Measurements from ENCODE around the gene LTBP1.
"Not testable (repeated sequence)": the region's sequence is repeated elsewhere in the genome, so short reads cannot be mapped to it uniquely, and the experiment has no call there.

Gene LTBP1

DNA sequence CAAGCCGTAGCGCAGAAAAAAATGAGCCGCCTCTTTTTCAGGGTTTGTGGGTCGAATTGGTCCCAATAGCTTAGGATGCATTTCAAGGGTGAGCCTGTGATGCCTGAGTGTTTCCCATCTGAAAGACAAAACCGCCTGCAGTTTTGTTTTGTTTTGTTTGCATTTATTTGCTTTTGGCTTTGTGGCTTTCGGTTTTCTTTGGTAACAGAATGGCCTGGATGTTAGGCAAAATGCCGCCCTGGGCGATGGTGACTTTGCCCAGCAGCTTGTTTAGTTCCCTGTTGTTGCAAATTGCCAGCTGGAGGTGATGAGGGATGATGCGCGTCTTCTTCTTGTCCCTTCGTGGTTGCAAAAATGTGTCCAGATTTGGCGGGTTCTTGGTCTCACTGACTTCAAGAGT, 109.4 kb downstream of the LTBP1 start:
- Histone ChIP-seq H3K36me3 (ENCODE audit: insufficient read depth, low read length) (no peaks in the 10 kb centered on the region), H3K27me3 (ENCODE audit: control insufficient read depth in 1 of 2, insufficient read depth in 2 of 2, low read length in 2 of 2) (no peaks in the 10 kb centered on the region), H3K9me3 (ENCODE audit: low read length) (no peaks in the 10 kb centered on the region), H3K4me3 (ENCODE audit: low read depth in 1 of 2, low read length in 2 of 2) (no peak overlapping the region), H3K4me1 (ENCODE audit: insufficient read depth, low read length) (peaks cover 32% of the 10 kb centered on the region), H3K27ac (ENCODE audit: low read depth, low read length) (no peak overlapping the region), H3K9ac (ENCODE audit: low read length) (no peak overlapping the region)

DNA sequence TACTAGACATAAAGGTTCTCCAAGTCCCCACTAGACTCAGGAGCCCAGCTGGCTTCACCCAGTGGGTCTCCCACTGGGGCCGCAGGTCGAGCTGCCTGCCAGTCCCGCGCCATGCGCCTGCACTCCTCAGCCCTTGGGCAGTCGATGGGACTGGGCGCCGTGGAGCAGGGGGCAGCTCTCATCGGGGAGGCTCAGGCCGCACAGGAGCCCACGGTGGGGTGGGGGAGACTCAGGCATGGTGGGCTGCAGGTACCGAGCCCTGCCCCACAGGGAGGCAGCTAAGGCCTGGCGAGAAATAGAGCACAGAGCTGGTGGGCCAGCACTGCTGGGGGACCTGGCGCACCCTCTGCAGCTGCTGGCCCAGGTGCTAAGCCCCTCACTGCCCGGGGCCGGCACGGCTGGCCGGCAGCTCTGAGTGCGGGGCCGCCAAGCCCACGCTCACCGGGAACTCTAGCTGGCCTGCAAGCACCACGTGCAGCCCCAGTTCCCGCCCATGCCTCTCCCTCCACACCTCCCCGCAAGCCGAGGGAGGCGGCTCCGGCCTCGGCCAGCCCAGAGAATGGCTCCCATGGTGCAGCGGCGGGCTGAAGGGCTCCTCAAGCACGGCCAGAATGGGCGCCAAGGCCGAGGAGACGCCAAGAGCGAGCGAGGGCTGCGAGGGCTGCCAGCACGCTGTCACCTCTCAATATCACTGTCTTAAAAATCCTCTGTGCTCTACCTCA, 110.7 kb downstream of the LTBP1 start:
- H3K9me3 ChIP-seq (ENCODE audit: low read length); H3K27me3 ChIP-seq (ENCODE audit: control insufficient read depth in 1 of 2, insufficient read depth in 2 of 2, low read length in 2 of 2); H3K27ac ChIP-seq (ENCODE audit: low read depth, low read length); H3K4me3 ChIP-seq (ENCODE audit: low read depth in 1 of 2, low read length in 2 of 2); H3K36me3 ChIP-seq (ENCODE audit: insufficient read depth, low read length); H3K9ac ChIP-seq (ENCODE audit: low read length): not testable (repeated sequence)
- peaks cover 24% of the 10 kb centered on the region for H3K4me1 ChIP-seq (ENCODE audit: insufficient read depth, low read length)

DNA sequence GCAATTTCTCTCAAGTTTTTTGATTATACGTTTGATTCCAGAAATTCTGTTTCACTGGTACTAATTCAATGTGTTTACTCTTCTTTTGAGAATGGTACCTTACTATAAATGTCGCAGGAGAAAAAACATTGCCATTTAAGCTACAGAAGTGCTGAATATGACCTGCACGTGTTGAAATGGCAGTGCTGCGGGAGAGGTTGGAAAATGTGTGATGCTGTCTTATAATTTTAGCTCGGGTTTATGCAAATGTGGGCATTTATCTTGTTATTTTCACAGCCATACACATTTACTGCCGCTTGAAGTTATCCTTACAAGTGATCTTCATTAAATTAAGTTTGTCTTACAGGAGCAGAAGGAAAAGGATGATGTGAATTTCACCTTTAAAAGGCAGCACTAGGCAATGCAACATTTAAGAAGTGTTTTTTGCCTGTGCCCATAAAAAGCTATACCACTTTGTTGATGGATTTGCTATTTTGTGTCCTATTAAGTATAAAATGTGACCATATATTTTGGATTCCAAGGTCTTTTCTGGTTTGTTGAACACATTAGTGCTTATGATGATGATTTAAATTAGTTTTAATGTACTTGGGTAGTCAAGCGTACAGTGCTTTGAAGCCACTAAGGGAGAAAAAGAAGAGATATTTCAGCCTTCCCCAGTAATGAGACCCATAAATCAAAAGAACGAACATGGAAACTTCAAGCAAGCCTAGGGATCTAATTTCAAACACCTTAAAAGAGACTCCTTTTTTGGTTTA, 112.1 kb downstream of the LTBP1 start:
- H3K27me3 ChIP-seq (ENCODE audit: control insufficient read depth in 1 of 2, insufficient read depth in 2 of 2, low read length in 2 of 2): no peaks in the 10 kb centered on the region
- H3K4me1 ChIP-seq (ENCODE audit: insufficient read depth, low read length): peaks cover 24% of the 10 kb centered on the region
- no peak overlapping the region for H3K9ac ChIP-seq (ENCODE audit: low read length)
- no peak overlapping the region for H3K4me3 ChIP-seq (ENCODE audit: low read depth in 1 of 2, low read length in 2 of 2)
- no peaks in the 10 kb centered on the region for H3K9me3 ChIP-seq (ENCODE audit: low read length)
- H3K36me3 ChIP-seq (ENCODE audit: insufficient read depth, low read length): no peaks in the 10 kb centered on the region
- H3K27ac ChIP-seq (ENCODE audit: low read depth, low read length): peak overlapping the region; percentile 54

- Histone ChIP-seq H3K27me3 (ENCODE audit: control insufficient read depth in 1 of 2, insufficient read depth in 2 of 2, low read length in 2 of 2) (no peaks in the 10 kb centered on the region), H3K36me3 (ENCODE audit: insufficient read depth, low read length) (no peaks in the 10 kb centered on the region), H3K9ac (ENCODE audit: low read length) (no peak overlapping the region), H3K4me1 (ENCODE audit: insufficient read depth, low read length) (peaks cover 24% of the 10 kb centered on the region), H3K27ac (ENCODE audit: low read depth, low read length) (peak overlapping the region; percentile 54), H3K4me3 (ENCODE audit: low read depth in 1 of 2, low read length in 2 of 2) (no peak overlapping the region), H3K9me3 (ENCODE audit: low read length) (no peaks in the 10 kb centered on the region)
Observed at GRCh38 chr2:33059471-33060156, 112.9 kb downstream of the LTBP1 start.

DNA sequence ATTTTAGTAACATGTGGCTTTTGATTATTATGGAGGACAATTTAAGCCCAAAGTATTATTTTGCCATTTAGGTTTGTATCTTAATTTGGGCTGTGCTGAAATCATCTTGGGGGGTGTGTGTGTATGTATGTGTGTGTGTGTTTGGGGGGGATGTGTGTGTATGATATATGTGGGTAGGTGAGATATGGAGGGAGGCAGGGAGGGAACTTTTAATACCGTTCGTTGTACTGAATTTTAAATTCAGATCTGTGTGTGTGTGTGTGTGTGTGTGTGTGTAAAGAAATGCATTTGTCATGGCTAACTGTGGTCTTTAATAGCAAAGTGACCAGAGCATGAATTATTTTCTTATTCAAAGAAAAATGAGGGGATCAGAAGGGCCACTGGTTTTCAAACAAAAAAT, 113.7 kb downstream of the LTBP1 start:
- H3K9ac ChIP-seq (ENCODE audit: low read length): no peak overlapping the region
- H3K9me3 ChIP-seq (ENCODE audit: low read length): no peaks in the 10 kb centered on the region
- peaks cover 24% of the 10 kb centered on the region for H3K4me1 ChIP-seq (ENCODE audit: insufficient read depth, low read length)
- no peaks in the 10 kb centered on the region for H3K27me3 ChIP-seq (ENCODE audit: control insufficient read depth in 1 of 2, insufficient read depth in 2 of 2, low read length in 2 of 2)
- H3K36me3 ChIP-seq (ENCODE audit: insufficient read depth, low read length): no peaks in the 10 kb centered on the region
- H3K4me3 ChIP-seq (ENCODE audit: low read depth in 1 of 2, low read length in 2 of 2): no peak overlapping the region
- peak overlapping the region; percentile 54 for H3K27ac ChIP-seq (ENCODE audit: low read depth, low read length)

DNA sequence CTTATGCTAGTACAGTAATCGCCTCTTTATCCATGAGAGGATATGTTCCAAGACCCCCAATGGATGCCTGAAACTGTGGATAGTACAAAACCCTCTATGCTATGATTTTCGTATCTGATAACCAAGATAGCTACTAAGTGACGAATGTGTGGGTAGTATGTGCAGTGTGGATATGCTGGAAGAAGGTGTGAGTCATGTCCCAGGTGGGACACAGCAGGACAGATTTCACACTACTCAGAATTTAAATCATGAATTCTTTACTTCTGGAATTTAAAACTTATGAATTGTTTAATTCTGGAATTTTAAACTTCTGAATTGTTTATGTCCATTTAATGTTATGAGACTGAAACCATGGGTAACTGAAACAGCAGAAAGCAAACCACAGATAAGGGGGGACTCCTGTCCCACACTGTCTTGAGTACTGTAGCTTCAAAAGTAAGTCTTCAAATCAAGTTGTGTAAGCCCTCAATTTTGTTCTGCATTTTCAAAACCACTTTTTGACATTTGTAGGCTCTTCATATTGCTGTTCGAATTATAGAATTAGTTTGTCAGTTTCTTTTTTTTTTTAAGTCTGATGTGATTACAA, 116.0 kb downstream of the LTBP1 start:
- no peak overlapping the region for H3K4me3 ChIP-seq (ENCODE audit: low read depth in 1 of 2, low read length in 2 of 2)
- H3K4me1 ChIP-seq (ENCODE audit: insufficient read depth, low read length): peaks cover 24% of the 10 kb centered on the region
- H3K27me3 ChIP-seq (ENCODE audit: control insufficient read depth in 1 of 2, insufficient read depth in 2 of 2, low read length in 2 of 2): no peaks in the 10 kb centered on the region
- H3K27ac ChIP-seq (ENCODE audit: low read depth, low read length): no peak overlapping the region
- no peaks in the 10 kb centered on the region for H3K9me3 ChIP-seq (ENCODE audit: low read length)
- H3K9ac ChIP-seq (ENCODE audit: low read length): no peak overlapping the region
- H3K36me3 ChIP-seq (ENCODE audit: insufficient read depth, low read length): no peaks in the 10 kb centered on the region

- H3K27me3 ChIP-seq (ENCODE audit: control insufficient read depth in 1 of 2, insufficient read depth in 2 of 2, low read length in 2 of 2): no peaks in the 10 kb centered on the region
- H3K27ac ChIP-seq (ENCODE audit: low read depth, low read length): no peak overlapping the region
- H3K4me3 ChIP-seq (ENCODE audit: low read depth in 1 of 2, low read length in 2 of 2): no peak overlapping the region
- H3K9ac ChIP-seq (ENCODE audit: low read length): no peak overlapping the region
- peaks cover 12% of the 10 kb centered on the region for H3K4me1 ChIP-seq (ENCODE audit: insufficient read depth, low read length)
- H3K36me3 ChIP-seq (ENCODE audit: insufficient read depth, low read length): no peaks in the 10 kb centered on the region
- no peaks in the 10 kb centered on the region for H3K9me3 ChIP-seq (ENCODE audit: low read length)
Observed at GRCh38 chr2:33064349-33064801, 117.6 kb downstream of the LTBP1 start.

DNA sequence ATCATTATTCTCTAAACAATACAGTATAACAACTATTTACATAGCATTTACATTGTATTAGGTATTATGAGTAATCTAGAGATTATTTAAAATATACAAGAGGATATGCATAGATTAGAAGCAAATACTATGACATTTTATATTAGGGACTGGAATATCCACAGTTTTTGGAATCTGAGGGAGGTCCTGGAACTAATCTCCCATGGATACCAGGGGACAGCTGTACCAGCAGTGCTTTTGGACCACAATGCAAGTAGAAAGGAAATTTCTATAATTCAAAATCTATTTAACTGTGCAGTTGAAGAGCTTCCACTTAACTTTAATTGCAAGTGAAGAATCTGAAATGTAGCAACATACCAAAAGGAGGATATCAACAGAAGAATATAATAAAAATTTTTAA, 120.8 kb downstream of the LTBP1 start:
- H3K9me3 ChIP-seq (ENCODE audit: low read length): no peaks in the 10 kb centered on the region
- H3K9ac ChIP-seq (ENCODE audit: low read length): no peak overlapping the region
- H3K27me3 ChIP-seq (ENCODE audit: control insufficient read depth in 1 of 2, insufficient read depth in 2 of 2, low read length in 2 of 2): no peaks in the 10 kb centered on the region
- H3K27ac ChIP-seq (ENCODE audit: low read depth, low read length): no peak overlapping the region
- no peaks in the 10 kb centered on the region for H3K36me3 ChIP-seq (ENCODE audit: insufficient read depth, low read length)
- H3K4me1 ChIP-seq (ENCODE audit: insufficient read depth, low read length): no peaks in the 10 kb centered on the region
- no peak overlapping the region for H3K4me3 ChIP-seq (ENCODE audit: low read depth in 1 of 2, low read length in 2 of 2)

GRCh38 chr2:33068261-33068660, 121.5 kb downstream of the LTBP1 start:
- H3K4me3 ChIP-seq (ENCODE audit: low read depth in 1 of 2, low read length in 2 of 2): no peak overlapping the region
- H3K27me3 ChIP-seq (ENCODE audit: control insufficient read depth in 1 of 2, insufficient read depth in 2 of 2, low read length in 2 of 2): no peaks in the 10 kb centered on the region
- H3K9ac ChIP-seq (ENCODE audit: low read length): no peak overlapping the region
- H3K36me3 ChIP-seq (ENCODE audit: insufficient read depth, low read length): no peaks in the 10 kb centered on the region
- no peaks in the 10 kb centered on the region for H3K9me3 ChIP-seq (ENCODE audit: low read length)
- no peak overlapping the region for H3K27ac ChIP-seq (ENCODE audit: low read depth, low read length)
- H3K4me1 ChIP-seq (ENCODE audit: insufficient read depth, low read length): no peaks in the 10 kb centered on the region

- no peak overlapping the region for H3K27ac ChIP-seq (ENCODE audit: low read depth, low read length)
- H3K4me1 ChIP-seq (ENCODE audit: insufficient read depth, low read length): no peaks in the 10 kb centered on the region
- no peak overlapping the region for H3K4me3 ChIP-seq (ENCODE audit: low read depth in 1 of 2, low read length in 2 of 2)
- H3K9ac ChIP-seq (ENCODE audit: low read length): no peak overlapping the region
- no peaks in the 10 kb centered on the region for H3K36me3 ChIP-seq (ENCODE audit: insufficient read depth, low read length)
- H3K9me3 ChIP-seq (ENCODE audit: low read length): no peaks in the 10 kb centered on the region
- no peaks in the 10 kb centered on the region for H3K27me3 ChIP-seq (ENCODE audit: control insufficient read depth in 1 of 2, insufficient read depth in 2 of 2, low read length in 2 of 2)
Observed at GRCh38 chr2:33069894-33070651, 123.3 kb downstream of the LTBP1 start.

- Histone ChIP-seq H3K36me3 (ENCODE audit: insufficient read depth, low read length) (no peaks in the 10 kb centered on the region), H3K4me1 (ENCODE audit: insufficient read depth, low read length) (no peaks in the 10 kb centered on the region)
Observed at GRCh38 chr2:33071591-33071990, 124.8 kb downstream of the LTBP1 start.

More at GRCh38 chr2:33071591-33071990, 124.8 kb downstream of the LTBP1 start:
- Histone ChIP-seq H3K27me3 (ENCODE audit: control insufficient read depth in 1 of 2, insufficient read depth in 2 of 2, low read length in 2 of 2) (no peaks in the 10 kb centered on the region), H3K9ac (ENCODE audit: low read length) (no peak overlapping the region), H3K4me3 (ENCODE audit: low read depth in 1 of 2, low read length in 2 of 2) (no peak overlapping the region), H3K27ac (ENCODE audit: low read depth, low read length) (no peak overlapping the region), H3K9me3 (ENCODE audit: low read length) (no peaks in the 10 kb centered on the region)

Measured in muscle layer of colon (tissue), 2 donors.